Measurements from ENCODE around the gene PSMD11. TPM values are rescaled to one million over a fixed set of nuclear protein-coding genes. Genes with fewer than 3 reads are reported as not detected.

Gene PSMD11
- total and polyA plus RNA-seq, 2 of the 8 experiments (the other 6 are each of a cell fraction or from before 2014, with no cell fraction given): 68.4 to 171 TPM

DNA sequence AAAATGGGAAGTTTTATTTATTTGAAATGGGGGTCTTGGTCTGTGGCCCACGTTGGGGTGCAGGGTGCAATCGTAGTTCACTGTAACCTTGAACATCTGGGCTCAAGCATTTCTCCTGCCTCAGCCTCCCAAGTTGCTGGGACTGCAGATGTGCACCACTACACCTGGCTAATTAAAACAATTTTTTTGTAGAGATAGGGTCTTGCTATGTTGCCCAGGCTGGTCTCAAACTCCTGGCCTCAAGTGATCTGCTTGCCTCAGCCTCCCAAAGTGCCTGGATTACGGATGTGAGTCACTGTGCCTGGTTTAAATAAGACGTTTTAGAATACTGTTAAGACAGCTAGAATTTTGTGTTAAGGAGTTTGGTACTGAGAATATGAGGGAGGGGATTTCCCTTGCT, 15.7 kb downstream of the PSMD11 start (continued):
- TF ChIP-seq RFX5 (IDR thresholded peaks at IDR 0.05; ENCODE audit: borderline replicate concordance, low read depth, low read length): no peak
- no peak for TF ChIP-seq HDAC2 (IDR thresholded peaks at IDR 0.05; ENCODE audit: borderline replicate concordance in 1 of 2, low read depth in 2 of 2, low read length in 2 of 2)
- TF ChIP-seq POU5F1 (IDR thresholded peaks at IDR 0.05; ENCODE audit: low read depth, low read length): no peak
- TF ChIP-seq POLR2A (IDR thresholded peaks at IDR 0.05; ENCODE audit: control extremely low read depth in 1 of 2, low read depth in 2 of 2, low read length in 2 of 2): no peak
- TF ChIP-seq, protein P1, sequence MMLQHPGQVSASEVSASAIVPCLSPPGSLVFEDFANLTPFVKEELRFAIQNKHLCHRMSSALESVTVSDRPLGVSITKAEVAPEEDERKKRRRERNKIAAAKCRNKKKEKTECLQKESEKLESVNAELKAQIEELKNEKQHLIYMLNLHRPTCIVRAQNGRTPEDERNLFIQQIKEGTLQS (IDR thresholded peaks at IDR 0.05; ENCODE audit: insufficient read depth, low read depth, low read length): no peak
